Peyer's patch (tissue), 4 donors: ENCODE measurements around the gene CCM2.

Source experiments
- CTCF ChIP-seq, 6 experiments: fragments of 450-650 bp in 4 of 6; fragments of 200-600 bp in 2 of 6; sonication (generic) in 1 of 6; IDR thresholded peaks; one replicate each; pipeline ENCODE4 v1.5.1; 2017 to 2019; ENCODE audit warnings: antibody characterized with exemption in 6 of 6, mild to moderate bottlenecking in 3 of 6, moderate library complexity in 1 of 6
- POLR2A ChIP-seq, 2 donors: fragments of 450-650 bp; IDR thresholded peaks; one replicate each; pipeline ENCODE4 v1.5.1; 2017; ENCODE audit warnings: antibody characterized with exemption in 2 of 2, mild to moderate bottlenecking in 2 of 2, moderate library complexity in 2 of 2

DNA sequence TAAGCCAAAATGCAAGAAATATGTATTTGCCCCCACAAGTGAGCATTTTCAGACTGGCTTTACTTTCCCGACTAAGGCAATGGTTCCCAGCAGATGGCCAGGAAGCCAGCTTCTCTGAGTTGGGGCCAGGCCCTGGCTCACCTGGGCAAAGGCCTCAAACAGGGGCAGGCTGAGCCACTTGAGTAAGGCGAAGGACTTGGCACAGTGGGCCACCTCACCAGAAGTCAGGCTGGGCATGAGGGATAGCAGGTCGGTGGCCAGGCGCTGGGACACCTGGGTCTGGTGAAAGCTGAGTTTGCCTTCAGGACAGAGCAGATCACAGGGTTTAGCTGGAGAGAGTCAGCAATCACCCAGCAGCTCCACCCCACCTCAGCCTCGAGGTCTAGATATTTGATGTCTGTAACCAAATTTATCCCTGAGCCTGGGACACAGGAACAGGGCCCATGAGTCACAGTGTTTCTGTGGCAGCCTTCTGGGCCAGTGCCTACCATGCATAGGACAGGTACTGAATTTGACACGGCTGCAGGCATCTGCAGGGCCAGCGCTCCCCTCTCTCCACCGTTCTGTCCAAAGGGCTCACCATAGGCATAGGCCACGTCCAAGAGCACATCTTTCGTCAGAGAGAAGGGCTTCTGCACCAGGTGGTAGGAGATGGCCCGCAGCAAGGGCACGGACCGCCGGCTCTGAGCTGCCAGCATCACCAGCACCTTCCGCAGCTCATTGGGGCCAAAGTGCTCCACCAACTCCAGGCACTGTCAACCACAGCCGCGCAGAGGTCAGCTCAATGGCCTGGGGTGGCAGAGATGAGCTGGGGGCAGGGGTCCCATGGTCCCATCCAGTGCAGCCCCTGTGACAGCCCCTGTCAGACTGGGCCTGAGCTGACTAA is 104.2 kb downstream of the CCM2 start:
- TF ChIP-seq CTCF (IDR thresholded peaks at IDR 0.05): no peak
- TF ChIP-seq POLR2A (IDR thresholded peaks at IDR 0.05): no peak
